Rectal smooth muscle tissue (tissue), 1 donor: Measurements from ENCODE around the gene PDZD2.

ENCODE experiments used
- H3K27ac ChIP-seq: one replicate; pipeline ENCODE4 v1.7.0; 2013; ENCODE audit warnings: low read depth, low read length, inconsistent platforms
- H3K27me3 ChIP-seq: one replicate; pipeline ENCODE4 v1.7.0; 2013; ENCODE audit warnings: low read length; ENCODE audit not compliant: control insufficient read depth, insufficient read depth
- H3K36me3 ChIP-seq: one replicate; pipeline ENCODE4 v1.7.0; 2013; ENCODE audit warnings: low read length; ENCODE audit not compliant: control insufficient read depth, insufficient read depth
- H3K4me1 ChIP-seq: one replicate; pipeline ENCODE4 v1.7.0; 2013; ENCODE audit warnings: low read length; ENCODE audit not compliant: control insufficient read depth, insufficient read depth
- H3K4me3 ChIP-seq: one replicate; pipeline ENCODE4 v1.7.0; 2013; ENCODE audit warnings: low read length
- H3K9ac ChIP-seq: one replicate; pipeline ENCODE4 v1.7.0; 2013; ENCODE audit warnings: low read length

Gene PDZD2

GRCh38 chr5:32131604-32132003 lies 492.7 kb downstream of the PDZD2 start:
- Histone ChIP-seq H3K4me1 (peaks cover 11% of the 10 kb centered on the region), H3K36me3 (peaks cover 3% of the 10 kb centered on the region), H3K27me3 (no peaks in the 10 kb centered on the region), H3K4me3 (no peak overlapping the region), H3K27ac (no peak overlapping the region), H3K9ac (no peak overlapping the region)

- H3K4me3 ChIP-seq, result no peak overlapping the region
- H3K27ac ChIP-seq, result no peak overlapping the region
- no peaks in the 10 kb centered on the region for H3K27me3 ChIP-seq
- no peak overlapping the region for H3K9ac ChIP-seq
- peaks cover 9% of the 10 kb centered on the region for H3K4me1 ChIP-seq
- peaks cover 3% of the 10 kb centered on the region for H3K36me3 ChIP-seq
Observed at GRCh38 chr5:32132757-32133156, 493.8 kb downstream of the PDZD2 start.

GRCh38 chr5:32135086-32135485 lies 496.2 kb downstream of the PDZD2 start:
- no peaks in the 10 kb centered on the region for H3K27me3 ChIP-seq
- H3K27ac ChIP-seq, result no peak overlapping the region
- no peak overlapping the region for H3K9ac ChIP-seq
- no peak overlapping the region for H3K4me3 ChIP-seq
- peaks cover 6% of the 10 kb centered on the region for H3K4me1 ChIP-seq
- peaks cover 3% of the 10 kb centered on the region for H3K36me3 ChIP-seq

- no peak overlapping the region for H3K9ac ChIP-seq
- H3K36me3 ChIP-seq, result peaks cover 3% of the 10 kb centered on the region
- H3K4me1 ChIP-seq, result peaks cover 6% of the 10 kb centered on the region
- no peak overlapping the region for H3K4me3 ChIP-seq
- no peak overlapping the region for H3K27ac ChIP-seq
- H3K27me3 ChIP-seq, result no peaks in the 10 kb centered on the region
Observed at GRCh38 chr5:32136342-32136741, 497.4 kb downstream of the PDZD2 start.

DNA sequence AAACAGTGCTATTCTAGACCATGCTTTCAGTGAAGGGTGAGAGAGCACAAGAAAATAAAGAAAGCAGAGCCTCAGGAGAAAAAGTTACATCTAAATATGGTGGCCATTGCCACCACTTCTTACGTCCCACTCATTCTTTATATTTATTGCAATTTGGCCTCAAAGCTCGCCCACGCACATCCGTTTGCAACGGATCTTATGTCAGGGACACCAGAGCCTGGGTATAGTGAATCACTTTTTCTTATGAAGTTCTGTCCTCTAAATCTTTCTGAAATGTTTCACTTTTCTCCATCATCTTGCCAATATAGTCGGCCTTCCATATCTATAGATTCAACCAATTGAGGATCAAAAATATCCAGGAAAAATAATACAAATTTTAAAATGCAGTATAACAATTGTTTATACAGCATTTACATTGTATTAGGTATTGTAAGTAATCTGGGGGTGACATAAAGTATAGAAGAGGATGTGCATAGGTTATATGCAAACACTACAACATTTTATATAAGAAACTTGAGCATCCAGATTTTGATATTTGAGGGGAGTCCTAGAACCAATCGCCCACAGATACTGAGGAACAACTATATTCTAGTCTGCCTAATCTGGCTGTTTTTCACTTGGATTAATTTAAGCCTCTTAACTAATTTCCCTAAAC lies 500.0 kb downstream of the PDZD2 start:
- Histone ChIP-seq H3K4me1 (no peaks in the 10 kb centered on the region), H3K36me3 (peaks cover 3% of the 10 kb centered on the region), H3K27ac (no peak overlapping the region)

DNA sequence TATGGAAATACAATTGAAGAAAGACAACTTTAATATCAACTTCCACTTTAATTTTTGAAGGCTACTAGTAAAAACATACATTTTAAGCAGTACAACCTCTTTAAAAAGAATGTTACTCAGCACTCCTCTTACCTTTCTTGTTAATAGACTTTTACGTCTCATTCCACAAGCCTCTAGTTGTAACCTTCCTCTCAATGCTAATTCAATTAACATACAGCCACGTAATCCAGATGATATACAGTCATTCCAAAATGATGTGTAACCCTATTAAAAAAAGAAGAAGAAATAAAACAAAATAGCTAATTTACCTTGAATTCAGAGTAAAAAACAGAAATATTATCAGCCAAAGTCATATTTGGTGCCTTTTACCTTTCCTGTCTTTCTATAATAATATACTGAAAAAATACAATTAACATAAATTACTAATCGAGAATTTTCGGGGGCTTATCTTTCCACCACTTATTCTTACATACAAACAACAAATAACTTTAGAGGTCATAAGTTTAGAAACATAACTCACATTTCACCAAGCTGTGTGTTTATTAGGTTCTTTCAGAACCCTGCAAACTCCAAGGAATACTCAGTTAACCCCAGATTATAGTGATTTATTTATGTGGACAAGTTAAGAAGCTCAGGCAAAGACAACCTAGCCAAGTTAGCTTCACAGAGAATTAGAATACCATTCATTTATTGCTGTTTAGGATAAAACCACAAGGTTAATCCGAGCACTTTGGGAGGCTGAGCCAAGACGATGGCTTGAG lies 504.9 kb downstream of the PDZD2 start:
- no peaks in the 10 kb centered on the region for H3K36me3 ChIP-seq
- H3K4me3 ChIP-seq, result no peak overlapping the region
- peaks cover 10% of the 10 kb centered on the region for H3K4me1 ChIP-seq
- no peaks in the 10 kb centered on the region for H3K27me3 ChIP-seq
- no peak overlapping the region for H3K9ac ChIP-seq
- no peak overlapping the region for H3K27ac ChIP-seq

More for the DNA sequence above, 500.0 kb downstream of the PDZD2 start:
- Histone ChIP-seq H3K9ac (no peak overlapping the region), H3K4me3 (no peak overlapping the region), H3K27me3 (no peaks in the 10 kb centered on the region)

DNA sequence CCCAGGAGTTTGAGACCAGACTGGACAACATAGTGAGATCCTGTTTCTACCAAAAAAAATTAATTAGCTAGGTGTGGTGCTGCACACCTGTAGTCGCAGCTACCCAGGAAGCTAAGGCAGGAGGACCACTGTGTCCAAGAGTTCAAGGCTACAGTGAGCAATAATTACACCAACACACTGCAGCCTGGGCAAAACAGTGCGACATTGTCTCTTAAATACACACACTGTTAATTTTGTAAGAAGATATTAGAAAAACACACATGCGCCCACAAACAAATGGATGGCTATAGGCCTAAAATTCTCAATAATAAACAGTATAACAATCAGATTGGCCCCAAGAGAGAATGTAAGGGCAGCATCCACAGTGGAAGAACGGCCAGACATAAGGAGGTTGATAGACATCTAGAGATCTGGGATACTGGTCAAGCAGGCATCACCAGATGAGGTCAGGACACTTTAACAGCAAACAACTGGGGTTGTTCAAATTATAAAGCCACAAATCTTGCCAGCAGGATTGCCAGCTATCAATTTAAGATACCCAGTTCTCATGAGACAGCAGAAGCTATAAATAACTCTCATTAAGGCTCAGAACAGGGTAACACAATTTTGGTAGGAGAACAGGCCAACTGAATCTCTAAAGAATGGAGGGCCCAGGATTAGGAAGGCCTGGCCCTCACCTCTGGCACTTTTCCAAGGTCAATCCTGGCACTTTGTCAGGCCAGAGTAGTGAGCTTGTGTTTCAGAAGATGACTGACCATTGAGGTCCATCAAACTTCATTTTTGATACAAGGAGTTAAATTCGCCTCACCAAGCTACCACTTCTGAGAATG lies 505.7 kb downstream of the PDZD2 start:
- no peaks in the 10 kb centered on the region for H3K27me3 ChIP-seq
- H3K4me3 ChIP-seq, result no peak overlapping the region
- no peaks in the 10 kb centered on the region for H3K36me3 ChIP-seq
- no peak overlapping the region for H3K9ac ChIP-seq
- peaks cover 10% of the 10 kb centered on the region for H3K4me1 ChIP-seq
- H3K27ac ChIP-seq, result no peak overlapping the region

GRCh38 chr5:32145378-32145777 lies 506.4 kb downstream of the PDZD2 start:
- Histone ChIP-seq H3K27ac (no peak overlapping the region), H3K27me3 (no peaks in the 10 kb centered on the region), H3K4me1 (peaks cover 13% of the 10 kb centered on the region), H3K36me3 (no peaks in the 10 kb centered on the region), H3K4me3 (no peak overlapping the region), H3K9ac (no peak overlapping the region)

- Histone ChIP-seq H3K27ac (no peak overlapping the region), H3K4me1 (peaks cover 13% of the 10 kb centered on the region), H3K9ac (no peak overlapping the region), H3K36me3 (no peaks in the 10 kb centered on the region), H3K27me3 (no peaks in the 10 kb centered on the region), H3K4me3 (no peak overlapping the region)
Observed at GRCh38 chr5:32147236-32147635, 508.3 kb downstream of the PDZD2 start.

GRCh38 chr5:32147959-32148358 lies 509.0 kb downstream of the PDZD2 start:
- H3K4me3 ChIP-seq, result no peak overlapping the region
- no peaks in the 10 kb centered on the region for H3K27me3 ChIP-seq
- H3K27ac ChIP-seq, result no peak overlapping the region
- H3K4me1 ChIP-seq, result peaks cover 13% of the 10 kb centered on the region
- no peaks in the 10 kb centered on the region for H3K36me3 ChIP-seq
- H3K9ac ChIP-seq, result no peak overlapping the region

DNA sequence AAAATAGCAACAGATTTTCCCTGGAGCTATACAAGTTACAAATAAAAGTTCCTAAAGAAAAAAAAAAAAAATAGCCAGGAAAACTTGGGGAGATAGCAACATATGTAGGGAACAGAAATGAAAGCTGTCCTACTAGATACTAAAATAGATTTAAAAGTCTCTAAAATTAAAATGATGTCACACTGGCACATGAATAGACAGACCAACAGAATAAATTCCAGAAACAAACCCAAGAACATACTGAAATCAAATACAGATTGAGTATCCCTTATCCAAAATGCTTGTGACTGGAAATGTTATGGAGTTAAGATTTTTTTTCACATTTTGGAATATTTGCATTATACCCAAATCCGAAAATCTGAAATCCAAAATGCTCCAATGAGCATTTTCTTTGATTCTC lies 511.4 kb downstream of the PDZD2 start:
- Histone ChIP-seq H3K27ac (no peak overlapping the region), H3K36me3 (no peaks in the 10 kb centered on the region), H3K4me1 (peaks cover 13% of the 10 kb centered on the region)

DNA sequence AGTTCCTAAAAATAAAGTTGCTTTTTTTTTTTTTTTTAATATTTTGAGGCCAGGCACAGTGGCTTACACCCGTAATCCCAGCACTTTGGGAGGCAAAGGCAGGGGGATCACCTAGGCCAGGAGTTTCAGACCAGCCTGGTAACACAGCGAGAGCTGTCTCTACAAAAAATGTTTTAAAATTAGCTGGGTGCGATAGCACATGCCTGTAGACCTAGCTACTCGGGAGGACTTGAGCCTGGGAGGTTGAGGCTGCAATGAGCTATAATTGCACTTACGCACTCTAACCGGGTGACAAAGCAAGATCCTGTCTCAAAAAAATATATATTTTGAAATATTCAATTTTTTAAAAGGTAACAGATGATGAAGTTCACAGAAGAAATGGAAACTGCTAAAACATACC lies 512.3 kb downstream of the PDZD2 start:
- Histone ChIP-seq H3K4me1 (peaks cover 8% of the 10 kb centered on the region), H3K9ac (no peak overlapping the region), H3K27ac (no peak overlapping the region), H3K4me3 (no peak overlapping the region), H3K36me3 (no peaks in the 10 kb centered on the region), H3K27me3 (no peaks in the 10 kb centered on the region)

More for the DNA sequence above, 511.4 kb downstream of the PDZD2 start:
- Histone ChIP-seq H3K4me3 (no peak overlapping the region), H3K27me3 (no peaks in the 10 kb centered on the region), H3K9ac (no peak overlapping the region)
